HG02610 (cell line): Measurements from ENCODE around the gene C12orf54.
"Not testable (repeated sequence)": the region's sequence is repeated elsewhere in the genome, so short reads cannot be mapped to it uniquely, and the experiment has no call there.

Experiments
- ATAC-seq: cut with Tn5 transposase; IDR thresholded peaks from one replicate; pipeline ENCODE4 v1.9.1; 2021; ENCODE audit warnings: mild to moderate bottlenecking, moderate library complexity; ENCODE audit not compliant: unreplicated experiment

The C12orf54 gene

DNA sequence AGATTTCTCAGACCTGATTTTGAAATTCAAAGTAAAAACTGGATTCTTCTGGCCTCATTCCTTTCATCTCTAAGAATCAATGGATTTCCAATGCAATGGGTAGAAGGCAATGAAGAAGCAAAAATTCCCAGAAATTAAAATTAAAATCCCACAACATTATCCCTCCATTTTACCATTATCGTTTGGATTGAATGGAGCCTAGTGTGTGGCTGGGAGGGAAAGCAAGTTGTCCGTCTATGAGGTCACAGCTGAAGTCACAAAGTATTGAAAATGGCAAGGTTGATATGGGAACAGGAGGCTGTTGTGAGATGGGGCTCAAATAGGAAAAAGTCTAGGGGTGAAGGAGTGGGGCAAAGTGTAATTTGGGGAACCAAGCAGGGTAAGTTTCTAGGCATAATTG is at the start of gene C12orf54:
C12orf54 (plus strand) TSS at position 301 of the 400 bp plus-strand sequence. CDS start 799 bp downstream, outside the sequence.
- ATAC-seq: no peak

DNA sequence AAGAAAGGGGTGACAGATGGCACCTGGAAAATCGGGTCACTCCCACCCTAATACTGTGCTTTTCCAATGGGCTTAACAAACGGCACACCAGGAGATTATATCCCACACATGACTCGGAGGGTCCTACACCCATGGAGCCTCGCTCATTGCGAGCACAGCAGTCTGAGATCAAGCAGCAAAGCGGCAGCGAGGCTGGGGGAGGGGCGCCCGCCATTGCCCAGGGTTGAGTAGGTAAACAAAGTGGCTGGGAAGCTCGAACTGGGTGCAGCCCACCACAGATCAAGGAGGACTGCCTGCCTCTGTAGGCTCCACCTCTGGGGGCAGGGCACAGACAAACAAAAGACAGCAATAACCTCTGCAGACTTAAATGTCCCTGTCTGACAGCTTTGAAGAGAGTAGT is 48.3 kb upstream of the C12orf54 start:
- ATAC-seq: not testable (repeated sequence)

DNA sequence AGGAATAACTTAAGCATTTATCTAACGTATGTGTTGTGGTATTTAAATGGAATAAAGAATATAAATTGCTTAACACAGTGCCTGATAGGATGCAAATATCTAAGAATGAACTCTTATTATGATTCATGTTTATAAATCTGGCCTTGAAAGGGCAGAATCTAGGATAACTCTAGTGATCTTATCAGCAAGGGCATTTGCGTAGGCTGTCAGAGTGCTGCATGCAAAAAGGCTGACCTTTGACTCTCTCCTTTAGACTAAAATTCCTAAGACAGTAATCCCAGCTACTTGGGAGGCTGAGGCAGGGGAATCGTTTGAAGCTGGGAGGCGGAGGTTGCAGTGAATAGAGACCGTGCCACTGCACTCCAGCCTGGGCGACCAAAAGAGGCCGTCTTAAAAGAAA is 41.2 kb upstream of the C12orf54 start:
- no peak for ATAC-seq

DNA sequence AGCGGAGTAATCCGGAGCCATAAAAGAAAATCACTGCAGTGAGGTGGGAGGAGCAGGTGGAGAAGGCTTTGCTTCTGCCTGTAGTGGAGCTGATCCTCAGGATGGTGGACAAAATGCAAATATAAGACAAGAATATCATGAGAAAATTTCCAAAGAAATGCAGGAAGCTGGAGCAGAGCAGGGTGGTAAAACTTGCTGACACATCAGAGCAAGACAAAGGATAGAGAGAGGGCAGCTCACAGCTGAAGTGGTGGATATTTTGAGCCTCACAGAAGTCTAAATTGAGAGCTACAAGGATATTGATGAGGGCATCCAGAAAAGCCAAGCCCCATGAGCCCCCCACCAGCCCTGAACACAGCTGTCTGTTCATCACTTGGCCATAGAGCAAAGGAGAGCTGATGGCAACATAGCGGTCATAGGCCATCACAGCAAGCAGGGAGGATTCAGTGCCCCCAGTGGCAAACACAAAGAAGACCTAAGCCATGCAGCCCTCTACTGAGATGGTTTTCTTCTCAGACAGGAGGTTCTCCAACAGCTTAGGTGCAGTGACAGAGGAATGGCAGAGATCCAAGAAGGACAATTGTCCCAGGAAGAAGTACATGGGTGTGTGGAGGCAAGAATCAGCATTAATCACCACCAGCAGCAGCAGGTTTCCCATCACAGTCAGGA is 40.0 kb upstream of the C12orf54 start:
- ATAC-seq: no peak

DNA sequence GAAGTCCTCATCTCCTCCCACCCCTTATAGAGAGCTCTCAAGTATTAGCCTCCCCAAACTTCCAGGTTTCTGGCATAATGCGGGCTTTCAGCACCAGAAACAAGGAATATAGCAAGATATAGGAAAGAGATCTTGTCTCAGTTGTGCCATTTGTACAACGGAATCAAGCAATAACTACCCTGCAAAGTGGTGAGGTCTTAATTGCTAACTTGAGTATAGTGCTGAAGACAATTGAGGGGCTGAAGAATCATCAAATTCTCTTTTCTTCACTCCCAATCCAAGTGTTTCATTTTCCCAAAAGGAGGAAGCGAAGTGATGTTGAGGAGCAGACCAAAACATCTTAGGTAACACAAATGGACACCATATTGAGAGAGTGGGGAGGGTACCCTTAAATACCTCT is 36.8 kb upstream of the C12orf54 start:
- ATAC-seq: no peak

DNA sequence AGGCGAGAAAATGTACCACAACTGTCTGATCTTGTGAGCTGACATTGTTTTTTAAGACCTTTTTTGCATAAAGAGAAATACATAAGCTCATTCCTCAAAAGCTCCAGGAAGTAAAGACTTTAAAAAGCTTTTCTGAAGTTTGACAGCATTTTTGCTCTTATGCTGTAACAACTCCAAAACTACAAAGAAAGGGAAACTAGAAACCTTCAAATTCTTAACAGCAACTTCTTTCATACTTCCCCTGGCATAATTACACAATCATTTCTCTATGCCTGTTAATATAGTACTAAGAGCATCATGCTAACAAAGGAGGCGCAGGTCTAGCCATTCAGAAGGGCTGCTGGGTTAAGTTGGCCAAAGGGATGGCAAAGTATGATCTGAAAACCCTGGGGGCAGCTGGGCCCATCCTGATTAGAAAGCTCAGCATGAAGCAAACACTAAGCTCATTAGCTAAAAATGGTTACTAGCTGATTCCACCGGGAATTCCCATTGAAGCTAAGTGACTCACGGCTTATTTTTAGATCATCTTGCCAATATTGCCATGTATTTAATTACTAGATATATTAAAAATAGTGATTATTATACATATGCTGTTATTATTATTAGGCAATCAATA is 36.0 kb upstream of the C12orf54 start:
- ATAC-seq: no peak

DNA sequence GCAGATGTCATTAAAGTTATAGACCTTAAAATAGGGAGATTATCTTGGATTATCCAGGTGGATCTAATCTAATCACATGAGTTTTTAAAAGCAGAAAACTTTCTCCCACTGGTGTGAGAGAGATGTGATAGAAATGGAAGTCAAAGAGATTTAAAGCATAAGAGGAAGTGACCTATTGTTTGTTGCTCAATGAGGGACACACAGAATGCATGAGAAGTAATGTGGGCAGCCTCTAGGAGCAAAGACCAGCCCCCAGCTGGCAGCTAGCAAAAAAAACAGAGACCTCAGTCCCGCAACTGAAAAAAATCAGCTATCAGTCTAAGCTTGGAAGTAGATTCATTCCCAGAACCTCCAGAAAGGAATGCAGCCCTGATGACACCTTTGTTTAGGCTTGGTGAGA is 34.5 kb upstream of the C12orf54 start:
- no peak for ATAC-seq

DNA sequence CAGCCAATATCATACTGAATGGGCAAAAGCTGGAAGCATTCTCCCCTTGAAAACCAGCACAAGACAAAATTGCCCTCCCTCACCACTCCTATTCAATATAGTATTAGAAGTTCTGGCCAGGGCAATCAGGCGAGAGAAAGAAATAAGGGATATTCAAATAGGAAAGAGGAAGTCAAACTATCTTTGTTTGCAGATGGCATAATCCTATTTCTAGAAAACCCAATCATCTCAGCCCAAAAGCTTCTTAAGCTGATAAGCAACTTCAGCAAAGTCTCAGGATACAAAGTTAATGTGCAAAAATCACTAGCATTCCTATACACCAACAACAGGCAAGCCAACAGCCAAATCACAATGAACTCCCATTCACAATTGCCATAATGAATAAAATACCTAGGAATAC is 30.9 kb upstream of the C12orf54 start:
- no peak for ATAC-seq

DNA sequence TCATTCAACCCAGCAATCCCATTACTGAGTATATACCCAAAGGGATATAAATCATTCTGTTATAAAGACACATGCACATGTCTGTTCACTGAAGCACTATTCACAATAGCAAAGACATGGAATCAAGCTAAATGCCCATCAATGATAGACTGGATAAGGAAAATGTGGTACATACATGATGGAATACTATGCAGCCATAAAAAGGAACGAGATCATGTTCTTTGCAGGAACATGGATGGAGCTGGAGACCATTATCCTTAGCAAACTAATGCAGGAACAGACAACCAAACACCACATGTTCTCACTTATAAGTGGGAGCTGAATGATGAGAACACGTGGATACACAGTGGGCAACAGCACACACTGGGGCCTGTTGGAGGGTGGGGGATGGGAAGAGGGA is 29.3 kb upstream of the C12orf54 start:
- ATAC-seq: not testable (repeated sequence)

DNA sequence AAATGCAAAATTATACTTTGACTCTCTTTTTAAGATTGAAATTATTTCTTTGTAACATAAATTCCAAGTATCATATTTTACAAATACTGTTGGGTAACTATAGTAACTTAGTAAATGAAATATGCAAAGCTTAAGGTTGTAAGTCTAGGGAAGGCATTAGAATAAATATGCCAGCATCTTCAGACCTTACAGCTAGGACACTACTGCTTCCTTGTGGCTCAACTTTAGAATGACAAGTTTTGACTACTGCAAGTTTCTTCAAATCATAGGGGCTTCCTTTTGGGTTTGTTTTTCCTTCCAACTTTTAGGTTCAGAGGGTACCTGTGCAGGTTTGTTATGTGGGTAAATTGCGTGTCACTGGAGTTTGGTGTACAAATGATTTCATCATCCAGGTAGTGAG is 27.6 kb upstream of the C12orf54 start:
- ATAC-seq: no peak

DNA sequence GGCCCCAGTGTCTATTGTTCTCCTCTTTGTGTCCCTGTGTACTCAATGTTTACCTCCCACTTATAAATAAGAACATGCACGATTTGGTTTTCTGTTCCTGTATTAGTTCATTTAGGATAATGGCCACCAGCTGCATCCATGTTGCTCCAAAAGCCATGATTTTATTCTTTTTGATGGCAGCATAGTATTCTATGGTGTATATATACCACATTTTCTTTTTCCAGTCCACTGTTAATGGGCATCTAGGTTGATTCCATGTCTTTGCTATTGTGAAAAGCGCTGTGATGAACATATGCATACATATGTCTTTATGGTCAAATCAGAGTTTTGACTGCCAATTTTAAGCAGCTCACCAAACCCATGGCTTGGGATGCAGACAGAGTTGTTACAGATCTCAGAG is 27.2 kb upstream of the C12orf54 start:
- ATAC-seq: no peak

DNA sequence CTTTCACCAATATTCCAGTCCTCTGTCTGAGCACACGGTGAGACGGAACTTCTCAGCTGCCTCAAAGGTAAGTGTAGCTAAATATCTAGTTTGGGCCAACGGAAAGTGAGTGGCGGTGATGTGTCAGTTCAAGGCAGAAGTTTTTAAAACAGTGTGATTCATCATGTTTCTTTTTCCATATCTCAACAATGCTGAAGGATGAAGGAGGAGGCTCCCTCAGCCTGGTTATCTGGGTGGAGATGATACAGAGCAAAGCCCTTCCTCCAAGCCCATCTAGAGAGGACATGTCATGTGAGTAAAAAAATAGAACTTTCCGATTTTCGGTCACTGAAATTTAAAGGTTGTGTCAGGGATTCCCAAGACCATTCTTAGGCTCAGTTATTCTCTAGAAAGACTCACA is 23.0 kb upstream of the C12orf54 start:
- ATAC-seq: no peak

DNA sequence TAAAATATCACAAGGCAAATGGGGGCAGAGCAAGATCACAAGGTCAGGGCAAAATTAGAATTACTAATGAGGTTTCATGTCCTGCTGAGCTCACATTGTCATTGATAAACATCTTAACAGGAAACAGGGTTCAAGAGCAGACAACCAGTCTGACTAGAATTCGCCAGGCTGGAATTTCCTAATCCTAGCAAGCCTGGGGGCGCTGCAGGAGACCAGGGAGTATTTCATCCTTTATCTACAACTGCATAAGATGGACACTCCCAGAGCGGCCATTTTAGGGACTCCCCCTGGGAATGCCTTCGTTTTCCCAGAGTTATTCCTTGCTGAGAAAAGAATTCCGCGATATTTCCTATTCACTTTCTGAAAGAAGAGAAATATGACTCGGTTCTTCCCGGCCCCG is 13.3 kb upstream of the C12orf54 start:
- not testable (repeated sequence) for ATAC-seq

DNA sequence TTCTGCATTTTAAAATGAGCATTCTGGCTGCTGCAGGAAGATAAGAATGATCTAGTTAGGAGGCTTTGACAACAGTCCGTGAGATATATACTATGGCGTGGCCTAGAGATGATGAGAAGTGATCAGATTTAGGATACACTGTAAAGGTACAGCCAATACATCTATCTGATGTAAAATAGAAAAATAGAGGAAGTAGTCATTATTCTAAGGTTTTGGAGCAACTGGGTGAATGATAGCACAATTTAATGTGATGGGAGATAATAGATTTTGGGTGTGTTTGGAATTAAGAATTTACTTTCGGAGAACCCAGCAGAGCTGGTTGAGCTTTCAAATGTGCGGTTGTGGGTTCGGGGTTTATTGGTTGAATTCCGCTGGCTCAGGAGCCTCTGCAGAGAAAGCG is 10.0 kb upstream of the C12orf54 start, which contains the start of gene ANP32D:
ANP32D (plus strand) TSS at position 301 of the 400 bp plus-strand sequence. CDS start 106 bp downstream, outside the sequence.
- ATAC-seq: no peak

DNA sequence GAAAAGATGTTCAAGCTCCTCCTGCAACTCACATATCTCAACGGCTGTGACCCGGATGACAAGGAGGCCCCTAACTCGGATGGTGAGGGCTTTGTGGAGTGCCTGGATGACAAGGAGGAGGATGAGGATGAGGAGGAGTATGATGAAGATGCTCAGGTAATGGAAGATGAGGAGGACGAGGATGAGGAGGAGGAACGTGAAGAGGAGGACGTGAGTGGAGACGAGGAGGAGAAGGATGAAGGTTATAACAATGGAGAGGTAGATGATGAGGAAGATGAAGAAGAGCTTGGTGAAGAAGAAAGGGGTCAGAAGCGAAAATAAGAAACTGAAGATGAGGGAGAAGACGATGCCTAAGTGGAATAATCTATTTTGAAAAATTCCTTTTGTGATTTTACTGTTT is 9.2 kb upstream of the C12orf54 start:
- ATAC-seq: no peak

DNA sequence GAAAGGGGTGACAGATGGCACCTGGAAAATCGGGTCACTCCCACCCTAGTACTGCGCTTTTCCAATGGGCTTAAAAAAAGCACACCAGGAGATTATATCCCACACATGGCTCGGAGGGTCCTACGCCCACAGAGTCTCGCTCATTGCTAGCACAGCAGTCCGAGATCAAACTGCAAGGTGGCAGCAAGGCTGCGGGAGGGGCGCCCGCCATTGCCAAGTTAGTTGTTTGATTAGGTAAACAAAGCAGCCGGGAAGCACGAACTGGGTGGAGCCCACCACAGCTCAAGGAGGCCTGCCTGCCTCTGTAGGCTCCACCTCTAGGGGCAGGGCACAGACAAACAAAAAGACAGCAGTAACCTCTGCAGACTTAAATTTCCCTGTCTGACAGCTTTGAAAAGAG is 7.8 kb upstream of the C12orf54 start:
- ATAC-seq: not testable (repeated sequence)

DNA sequence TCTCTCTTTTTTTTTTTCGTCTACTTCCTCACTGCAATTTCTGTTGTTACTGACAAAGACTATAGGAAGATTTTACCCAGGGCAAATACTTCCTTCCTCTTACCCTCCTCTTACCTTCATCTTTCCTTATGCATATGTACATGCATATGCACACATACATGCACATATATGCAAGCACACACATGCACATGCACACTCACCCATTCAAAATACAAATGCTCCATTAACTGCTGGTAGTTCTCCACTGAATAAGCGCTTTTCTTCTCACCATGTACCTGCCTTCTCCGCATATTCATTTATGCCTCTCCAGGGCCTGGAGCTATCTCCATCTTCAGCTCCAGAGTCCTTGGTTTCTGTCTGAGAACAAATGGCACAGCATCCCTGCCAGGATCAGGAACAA is 632 bp downstream of the C12orf54 start:
- no peak for ATAC-seq

DNA sequence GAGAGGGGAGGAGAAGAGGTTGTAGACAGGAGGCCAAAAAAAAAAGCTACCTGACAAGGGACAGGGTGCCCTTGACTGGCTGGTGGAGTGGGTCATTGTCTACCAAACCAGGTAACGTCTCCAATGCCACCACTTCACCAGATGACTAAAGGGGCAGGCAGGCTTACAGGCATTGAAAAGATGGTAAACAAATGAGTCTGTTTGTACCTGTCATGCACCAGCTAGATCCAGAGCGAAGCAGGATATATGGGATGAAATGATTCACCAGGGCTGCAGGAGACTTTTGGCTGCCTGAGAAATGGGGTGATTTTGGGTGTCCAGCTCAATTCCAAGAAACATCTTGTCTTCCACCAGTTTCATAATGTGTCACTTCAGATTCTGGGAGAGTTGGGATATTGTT is 4.0 kb downstream of the C12orf54 start:
- no peak for ATAC-seq

DNA sequence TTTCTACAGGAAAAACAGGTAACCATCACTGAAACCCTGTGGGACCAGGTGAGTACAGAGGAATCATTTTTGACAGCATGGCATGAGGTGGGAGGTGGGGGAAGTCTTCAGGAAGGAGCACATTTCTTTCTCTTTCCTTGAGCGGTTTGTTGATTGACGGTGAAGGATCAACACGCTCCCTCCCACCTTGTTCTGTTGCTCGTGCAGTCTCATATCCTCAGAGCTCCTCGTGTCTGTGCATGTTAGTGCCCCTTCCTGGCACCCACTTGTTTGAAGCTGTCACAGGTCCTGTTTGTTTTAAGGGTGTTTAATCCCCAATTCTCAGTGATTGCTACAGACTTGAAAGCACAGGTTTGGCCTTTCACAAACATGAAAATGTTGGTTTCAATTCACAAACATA is 4.4 kb downstream of the C12orf54 start:
- no peak for ATAC-seq

DNA sequence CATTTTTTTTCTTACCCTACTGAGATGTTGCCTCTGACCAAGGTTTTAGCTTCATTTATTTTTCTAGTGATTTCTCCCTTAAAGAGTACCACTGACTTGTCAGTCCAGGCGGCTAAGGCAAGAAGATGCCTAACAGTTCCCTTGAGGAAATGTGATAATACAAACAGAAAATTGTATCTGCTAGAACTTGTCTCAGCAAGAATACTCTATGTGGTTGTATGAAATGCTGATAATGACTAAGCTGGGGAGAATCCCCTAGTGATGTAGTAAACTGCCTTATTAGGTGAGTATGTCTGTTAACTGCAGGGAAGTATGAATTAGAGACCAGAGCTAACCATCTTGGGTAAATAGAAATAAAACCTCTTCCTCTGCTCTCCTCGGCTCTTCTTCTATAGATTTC is 6.7 kb downstream of the C12orf54 start:
- peak; percentile 92 for ATAC-seq

DNA sequence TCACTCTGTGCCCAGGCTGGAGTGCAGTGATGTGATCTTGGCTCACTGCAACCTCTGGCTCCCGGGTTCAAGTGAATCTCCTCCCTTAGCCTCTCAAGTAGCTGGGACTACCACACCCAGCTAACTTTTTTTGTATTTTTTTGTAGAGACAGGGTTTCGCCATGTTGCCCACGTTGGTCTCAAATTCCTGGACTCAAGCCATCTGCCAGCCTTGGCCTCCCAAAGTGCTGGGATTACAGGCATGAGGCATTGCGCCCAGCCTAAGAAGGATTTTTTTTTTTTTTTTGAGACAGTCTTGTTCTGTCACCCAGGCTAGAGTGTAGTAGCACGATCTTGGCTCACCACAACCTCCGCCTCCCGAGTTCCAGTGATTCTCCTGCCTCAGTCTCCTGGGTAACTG is 7.2 kb downstream of the C12orf54 start:
- not testable (repeated sequence) for ATAC-seq

DNA sequence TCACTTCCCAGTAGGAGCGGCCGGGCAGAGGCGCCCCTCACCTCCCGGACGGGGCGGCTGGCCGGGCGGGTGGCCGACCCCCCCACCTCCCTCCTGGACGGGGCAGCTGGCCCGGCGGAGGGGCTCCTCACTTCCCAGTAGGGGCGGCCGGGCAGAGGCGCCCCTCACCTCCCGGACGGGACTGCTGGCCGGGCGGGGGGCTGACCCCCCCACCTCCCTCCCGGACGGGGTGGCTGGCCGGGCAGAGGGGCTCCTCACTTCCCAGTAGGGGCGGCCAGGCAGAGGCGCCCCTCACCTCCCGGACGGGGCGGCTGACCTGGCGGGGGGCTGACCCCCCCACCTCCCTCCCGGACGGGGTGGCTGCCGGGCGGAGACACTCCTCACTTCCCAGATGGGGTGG is 18.0 kb downstream of the C12orf54 start:
- ATAC-seq: not testable (repeated sequence)

DNA sequence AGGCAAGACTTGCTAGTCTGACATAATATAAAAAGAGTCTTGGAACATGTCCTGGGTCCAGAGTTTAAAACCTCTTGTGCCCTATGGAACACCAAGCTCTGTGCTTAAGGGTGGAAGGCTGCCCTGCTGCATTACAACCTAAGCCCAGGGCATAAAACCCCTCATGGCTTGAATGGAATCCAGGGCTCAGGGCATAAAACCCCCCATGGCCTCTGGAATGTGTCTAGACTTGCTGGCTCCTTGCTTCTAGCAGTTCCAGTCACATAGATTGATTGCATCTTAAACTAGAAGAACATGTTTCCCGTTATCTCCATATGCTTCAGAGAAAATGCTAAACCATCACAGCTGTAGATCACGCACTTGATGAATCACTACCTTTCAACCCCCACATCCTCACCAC is 24.5 kb downstream of the C12orf54 start:
- not testable (repeated sequence) for ATAC-seq
